ENCODE data around the gene TTC7B. TPM values are rescaled to one million over a fixed set of nuclear protein-coding genes. Genes with fewer than 3 reads are reported as not detected.

Gene TTC7B
- total RNA-seq, 4 donors from 2014 or later, result 19.1 to 87.6 (median 22.1) TPM

GRCh38 chr14:90597961-90598360 lies 218.3 kb downstream of the TTC7B start:
- H3K27ac ChIP-seq, result no peak overlapping the region
- no peaks in the 10 kb centered on the region for H3K36me3 ChIP-seq
- no peak overlapping the region for H3K4me3 ChIP-seq (replicated peaks in 1 of 3)
- intact Hi-C loops (cut with DNase I), result loop anchor here (5.0 kb wide), 1 partner anchor 201 kb away; the partner anchor contains the start of gene CALM1
- no peak for DNase-seq
- H3K27me3 ChIP-seq, result no peaks in the 10 kb centered on the region
- H3K4me1 ChIP-seq, result peaks cover 6 to 10% of the 10 kb centered on the region in 2 donors
- WGBS, 2 donors, result 95 to 98% methylated on average over 15 of the region's 15 CpGs
- no peaks in the 10 kb centered on the region for H3K9me3 ChIP-seq
- no peak for TF ChIP-seq POLR2A (IDR thresholded peaks at IDR 0.05)
- TF ChIP-seq CTCF (IDR thresholded peaks at IDR 0.05), result no peak

GRCh38 chr14:90596733-90597132 lies 219.5 kb downstream of the TTC7B start:
- 72 to 76% methylated on average over 8 of the region's 8 CpGs for WGBS, 2 donors
- H3K4me1 ChIP-seq, result peaks cover 6 to 10% of the 10 kb centered on the region in 2 donors
- no peak overlapping the region for H3K27ac ChIP-seq
- TF ChIP-seq POLR2A (IDR thresholded peaks at IDR 0.05) (no peak), CTCF (IDR thresholded peaks at IDR 0.05) (no peak)
- no peaks in the 10 kb centered on the region for H3K36me3 ChIP-seq
- no peak for DNase-seq
- no peak overlapping the region for H3K4me3 ChIP-seq (replicated peaks in 1 of 3)
- intact Hi-C loops (cut with DNase I), result loop anchor here (5.0 kb wide), 1 partner anchor 199 kb away; the partner anchor contains the start of gene CALM1
- H3K9me3 ChIP-seq, result no peaks in the 10 kb centered on the region
- no peaks in the 10 kb centered on the region for H3K27me3 ChIP-seq

- H3K4me3 ChIP-seq (replicated peaks in 1 of 3), result no peak overlapping the region
- H3K36me3 ChIP-seq, result no peaks in the 10 kb centered on the region
- no peak for DNase-seq
- no peaks in the 10 kb centered on the region for H3K9me3 ChIP-seq
- no peaks in the 10 kb centered on the region for H3K27me3 ChIP-seq
- H3K27ac ChIP-seq, result no peak overlapping the region
- no peaks in the 10 kb centered on the region for H3K4me1 ChIP-seq
- intact Hi-C loops (cut with DNase I), result no loop called here
- TF ChIP-seq POLR2A (IDR thresholded peaks at IDR 0.05), result no peak
- no peak for TF ChIP-seq CTCF (IDR thresholded peaks at IDR 0.05)
- 87 to 88% methylated on average over 21 of the region's 25 CpGs for WGBS, 2 donors
Observed at GRCh38 chr14:90593254-90594040, 222.8 kb downstream of the TTC7B start.

- WGBS, 2 donors, result 83 to 91% methylated on average over 3 of the region's 3 CpGs
- Histone ChIP-seq H3K27me3 (no peaks in the 10 kb centered on the region), H3K27ac (no peak overlapping the region), H3K4me1 (no peaks in the 10 kb centered on the region), H3K4me3 (replicated peaks in 1 of 3) (no peak overlapping the region), H3K9me3 (no peaks in the 10 kb centered on the region), H3K36me3 (no peaks in the 10 kb centered on the region)
- DNase-seq, result no peak
- TF ChIP-seq CTCF (IDR thresholded peaks at IDR 0.05) (no peak), POLR2A (IDR thresholded peaks at IDR 0.05) (no peak)
- intact Hi-C loops (cut with DNase I), result no loop called here
Observed at GRCh38 chr14:90592655-90593054, 223.6 kb downstream of the TTC7B start.

- Histone ChIP-seq H3K4me3 (replicated peaks in 1 of 3) (no peak overlapping the region), H3K4me1 (no peaks in the 10 kb centered on the region), H3K9me3 (no peaks in the 10 kb centered on the region), H3K27ac (no peak overlapping the region), H3K27me3 (no peaks in the 10 kb centered on the region), H3K36me3 (no peaks in the 10 kb centered on the region)
- no peak for DNase-seq
- TF ChIP-seq CTCF (IDR thresholded peaks at IDR 0.05) (no peak), POLR2A (IDR thresholded peaks at IDR 0.05) (no peak)
- intact Hi-C loops (cut with DNase I), result no loop called here
- WGBS, 2 donors, result 89 to 96% methylated on average over 10 of the region's 10 CpGs
Observed at GRCh38 chr14:90587918-90588317, 228.3 kb downstream of the TTC7B start.
